Loucy (cell line): ENCODE data around the gene SH3PXD2A.
"Not testable (repeated sequence)": the region's sequence is repeated elsewhere in the genome, so short reads cannot be mapped to it uniquely, and the experiment has no call there.

Source experiments
- H2AFZ ChIP-seq: fragments of 200-600 bp; sonication (generic); 2 replicates; pipeline ENCODE4 v1.6.0; 2016; ENCODE audit warnings: antibody characterized with exemption, mild to moderate bottlenecking, low read length, moderate library complexity
- H3F3A ChIP-seq: fragments of 200-600 bp; 2 replicates; pipeline ENCODE4 v1.6.0; 2016; ENCODE audit warnings: antibody characterized with exemption, low read depth, mild to moderate bottlenecking
- H3K27me3 ChIP-seq: fragments of 200-600 bp; sonication (generic); 2 replicates; pipeline ENCODE4 v1.6.1; 2014; ENCODE audit warnings: low read length, mild to moderate bottlenecking; ENCODE audit not compliant: insufficient read depth, poor library complexity, severe bottlenecking
- H3K36me3 ChIP-seq: fragments of 200-600 bp; sonication (generic); 2 replicates; pipeline ENCODE4 v1.6.1; 2016; ENCODE audit warnings: low read length; ENCODE audit not compliant: insufficient read depth
- H3K4me1 ChIP-seq: fragments of 200-600 bp; sonication (generic); 2 replicates; pipeline ENCODE4 v1.5.1; 2014; ENCODE audit warnings: low read length, mild to moderate bottlenecking; ENCODE audit not compliant: insufficient read depth, poor library complexity, severe bottlenecking
- H3K4me2 ChIP-seq: fragments of 200-600 bp; sonication (generic); 2 replicates; pipeline ENCODE4 v1.6.0; 2014; ENCODE audit warnings: antibody characterized with exemption, low read length, low read depth, mild to moderate bottlenecking; ENCODE audit not compliant: poor library complexity, severe bottlenecking
- H3K4me3 ChIP-seq: fragments of 200-600 bp; sonication (generic); 2 replicates; pipeline ENCODE4 v1.5.1; 2014; ENCODE audit warnings: low read length, mild to moderate bottlenecking, mixed read lengths; ENCODE audit not compliant: poor library complexity, severe bottlenecking
- H3K79me2 ChIP-seq: fragments of 200-600 bp; sonication (generic); 2 replicates; pipeline ENCODE4 v1.6.1; 2014; ENCODE audit warnings: low read length; ENCODE audit not compliant: insufficient read depth
- H3K9ac ChIP-seq: fragments of 200-600 bp; sonication (generic); 2 replicates; pipeline ENCODE4 v1.6.0; 2014; ENCODE audit warnings: mild to moderate bottlenecking, low read depth, low read length, moderate library complexity; ENCODE audit not compliant: poor library complexity, severe bottlenecking
- H3K9me2 ChIP-seq: fragments of 200-600 bp; sonication (generic); replicated peaks from 2 replicates; pipeline ENCODE4 v1.6.1; 2016; ENCODE audit warnings: low read depth, low read length, mixed read lengths
- H3K9me3 ChIP-seq: fragments of 200-600 bp; sonication (generic); 2 replicates; pipeline ENCODE4 v1.6.1; 2014; ENCODE audit warnings: mild to moderate bottlenecking, antibody characterized with exemption, low read length, low read depth; ENCODE audit not compliant: insufficient read depth
- H4K20me1 ChIP-seq: fragments of 200-600 bp; sonication (generic); 2 replicates; pipeline ENCODE4 v1.6.0; 2014; ENCODE audit warnings: antibody characterized with exemption, low read length, mild to moderate bottlenecking; ENCODE audit not compliant: insufficient read depth, poor library complexity, severe bottlenecking
- EZH2phosphoT487 ChIP-seq: fragments of 200-600 bp; IDR thresholded peaks from 2 replicates; pipeline ENCODE4 v1.6.1; 2018; ENCODE audit warnings: antibody characterized with exemption, mild to moderate bottlenecking, moderate library complexity, borderline replicate concordance
- TF ChIP-seq, protein P1 (sequence below): fragments of 200-600 bp; sonication (generic); conservative IDR thresholded peaks from 2 replicates; pipeline ENCODE4 v1.5.1; 2014; ENCODE audit warnings: mild to moderate bottlenecking, antibody characterized with exemption, low read length

SH3PXD2A gene

DNA sequence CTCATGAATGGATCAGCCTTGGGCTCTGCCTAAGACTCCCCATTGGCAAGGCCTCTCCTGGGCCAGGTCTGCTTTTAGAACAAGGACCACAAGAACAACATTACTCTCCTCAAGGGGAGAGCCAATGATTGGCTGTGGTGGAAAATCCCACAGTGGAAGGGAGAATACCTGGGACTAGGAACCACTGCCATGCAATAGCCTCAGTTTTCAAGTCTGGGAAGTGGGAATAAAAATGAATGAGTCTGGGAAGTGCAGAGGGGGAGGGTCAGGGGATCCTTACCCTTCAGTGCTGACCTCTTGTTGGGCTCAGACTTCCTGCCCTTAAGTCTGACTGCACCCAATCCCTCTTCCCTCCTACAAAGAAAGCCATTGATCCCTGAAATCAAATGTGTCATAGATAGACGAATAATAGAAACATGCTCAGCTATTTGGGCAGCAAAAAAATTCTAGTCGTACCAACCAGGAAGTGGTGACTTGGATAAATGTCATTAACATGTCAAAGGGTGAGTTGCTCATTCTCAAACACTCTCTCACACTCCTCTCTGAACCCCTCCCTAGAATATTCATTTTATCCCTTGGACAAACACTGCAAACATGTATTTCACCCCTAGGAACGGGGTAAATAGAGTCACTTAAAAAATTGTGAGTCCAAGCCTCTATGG, 123.6 kb downstream of the SH3PXD2A start:
- H3K4me3 ChIP-seq = no peak overlapping the region
- H4K20me1 ChIP-seq = no peaks in the 10 kb centered on the region

DNA sequence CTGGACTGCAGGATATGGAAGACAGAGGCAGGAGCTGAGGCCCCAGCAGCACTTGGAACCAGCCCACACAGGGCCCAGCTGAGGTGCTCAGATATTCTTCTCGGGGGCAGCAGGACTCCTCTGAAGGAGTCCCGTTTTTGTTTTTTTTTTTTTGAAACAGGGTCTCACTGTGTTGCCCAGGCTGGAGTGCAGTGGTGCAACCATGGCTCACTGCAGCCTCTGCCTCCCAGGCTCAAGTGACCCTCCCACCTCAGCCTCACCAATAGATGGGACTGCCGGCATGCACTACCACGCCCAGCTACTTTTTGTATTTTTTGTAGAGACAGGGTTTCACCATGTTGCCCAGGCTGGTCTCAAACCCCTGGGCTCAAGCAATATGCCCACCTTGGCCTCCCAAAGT, 124.3 kb downstream of the SH3PXD2A start:
- H3K4me2 ChIP-seq, H3K4me3 ChIP-seq, H4K20me1 ChIP-seq, H3K79me2 ChIP-seq, H3K9me3 ChIP-seq, H3K36me3 ChIP-seq, H3K27me3 ChIP-seq, H3K9me2 ChIP-seq, H3K9ac ChIP-seq, H3F3A ChIP-seq, H2AFZ ChIP-seq, H3K4me1 ChIP-seq: not testable (repeated sequence)

More for the DNA sequence above, 123.6 kb downstream of the SH3PXD2A start:
- Histone ChIP-seq H3K27me3 (no peaks in the 10 kb centered on the region), H3K9me2 (no peaks in the 10 kb centered on the region), H3K79me2 (no peaks in the 10 kb centered on the region), H2AFZ (no peak overlapping the region), H3K4me2 (no peak overlapping the region), H3K4me1 (peaks cover 6% of the 10 kb centered on the region), H3K9ac (no peak overlapping the region), H3K9me3 (no peaks in the 10 kb centered on the region), H3F3A (no peaks in the 10 kb centered on the region), H3K36me3 (peaks cover 4% of the 10 kb centered on the region; the same call in 1 of the 2 replicates)
- no peak for TF ChIP-seq EZH2phosphoT487
- TF ChIP-seq, protein P1, sequence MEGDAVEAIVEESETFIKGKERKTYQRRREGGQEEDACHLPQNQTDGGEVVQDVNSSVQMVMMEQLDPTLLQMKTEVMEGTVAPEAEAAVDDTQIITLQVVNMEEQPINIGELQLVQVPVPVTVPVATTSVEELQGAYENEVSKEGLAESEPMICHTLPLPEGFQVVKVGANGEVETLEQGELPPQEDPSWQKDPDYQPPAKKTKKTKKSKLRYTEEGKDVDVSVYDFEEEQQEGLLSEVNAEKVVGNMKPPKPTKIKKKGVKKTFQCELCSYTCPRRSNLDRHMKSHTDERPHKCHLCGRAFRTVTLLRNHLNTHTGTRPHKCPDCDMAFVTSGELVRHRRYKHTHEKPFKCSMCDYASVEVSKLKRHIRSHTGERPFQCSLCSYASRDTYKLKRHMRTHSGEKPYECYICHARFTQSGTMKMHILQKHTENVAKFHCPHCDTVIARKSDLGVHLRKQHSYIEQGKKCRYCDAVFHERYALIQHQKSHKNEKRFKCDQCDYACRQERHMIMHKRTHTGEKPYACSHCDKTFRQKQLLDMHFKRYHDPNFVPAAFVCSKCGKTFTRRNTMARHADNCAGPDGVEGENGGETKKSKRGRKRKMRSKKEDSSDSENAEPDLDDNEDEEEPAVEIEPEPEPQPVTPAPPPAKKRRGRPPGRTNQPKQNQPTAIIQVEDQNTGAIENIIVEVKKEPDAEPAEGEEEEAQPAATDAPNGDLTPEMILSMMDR = no peak

DNA sequence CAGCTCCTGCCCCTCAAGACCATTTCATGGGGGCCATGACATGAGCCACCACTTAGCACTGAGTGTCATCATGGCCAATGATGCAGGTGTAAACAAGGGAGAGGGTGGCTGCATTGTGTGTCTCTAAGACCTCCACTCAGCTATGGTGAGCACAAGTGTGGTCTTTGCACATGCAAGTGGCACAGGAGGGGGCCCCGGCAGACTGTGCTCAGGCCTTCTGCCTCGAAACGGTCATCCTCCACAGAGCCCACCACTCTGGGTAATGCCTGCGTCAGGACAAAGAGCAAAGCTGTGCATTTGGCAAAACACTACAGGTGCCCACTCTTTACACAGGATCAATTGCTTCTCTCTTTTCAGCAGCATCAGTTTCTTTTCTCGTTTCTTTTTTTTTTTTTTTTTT, 125.5 kb downstream of the SH3PXD2A start:
- Histone ChIP-seq H3K4me3 (no peak overlapping the region), H3K4me1 (peaks cover 6% of the 10 kb centered on the region), H3F3A (no peaks in the 10 kb centered on the region), H3K9me3 (no peaks in the 10 kb centered on the region), H3K79me2 (no peaks in the 10 kb centered on the region), H3K9ac (no peak overlapping the region), H4K20me1 (no peaks in the 10 kb centered on the region), H2AFZ (no peak overlapping the region), H3K27me3 (no peaks in the 10 kb centered on the region), H3K36me3 (peaks cover 1% of the 10 kb centered on the region; the same call in 1 of the 2 replicates), H3K4me2 (no peak overlapping the region), H3K9me2 (no peaks in the 10 kb centered on the region)
- no peak for TF ChIP-seq EZH2phosphoT487
- TF ChIP-seq, protein P1 = no peak

DNA sequence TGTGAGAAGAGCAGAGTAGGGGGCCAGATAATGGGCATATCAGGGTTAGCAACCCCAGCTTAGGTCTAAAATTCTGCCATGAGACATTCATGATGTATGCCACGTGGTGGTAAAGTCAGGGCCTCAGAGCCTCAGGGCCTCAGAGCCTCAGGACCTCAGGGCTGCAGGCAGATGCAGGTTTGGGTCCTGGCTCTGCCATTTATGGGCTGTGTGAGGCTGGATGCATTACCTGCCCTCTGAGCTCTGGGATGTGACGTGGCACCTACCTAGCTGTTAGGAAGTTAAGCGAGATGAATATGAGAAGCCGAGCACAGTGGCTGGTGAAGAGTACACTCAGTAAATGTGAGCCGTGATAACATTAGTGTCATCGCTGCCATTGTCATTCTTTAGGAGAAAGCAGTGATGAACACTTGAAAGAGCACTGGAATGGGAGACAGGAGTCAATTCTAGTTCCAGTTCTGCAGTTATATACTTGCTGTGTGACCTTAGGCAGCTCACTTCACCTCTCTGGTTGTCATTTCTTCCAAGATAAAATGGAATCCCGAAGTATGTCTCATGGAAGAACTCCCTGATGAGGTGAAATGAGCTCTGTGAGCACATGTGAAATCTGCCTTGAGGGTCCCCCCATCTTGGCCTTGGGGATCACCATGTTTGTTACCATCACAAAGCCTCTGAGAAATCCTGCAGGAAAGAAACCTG, 127.2 kb downstream of the SH3PXD2A start:
- H3K4me2 ChIP-seq = no peak overlapping the region

More for the DNA sequence above, 127.2 kb downstream of the SH3PXD2A start:
- no peaks in the 10 kb centered on the region for H3K27me3 ChIP-seq
- H4K20me1 ChIP-seq = no peaks in the 10 kb centered on the region
- H3F3A ChIP-seq = no peaks in the 10 kb centered on the region
- H3K36me3 ChIP-seq = peaks cover 9% of the 10 kb centered on the region; the same call in 1 of the 2 replicates
- H3K4me1 ChIP-seq = peaks cover 3% of the 10 kb centered on the region
- no peak overlapping the region for H2AFZ ChIP-seq
- H3K4me3 ChIP-seq = no peak overlapping the region
- H3K79me2 ChIP-seq = no peaks in the 10 kb centered on the region
- no peak overlapping the region for H3K9ac ChIP-seq
- H3K9me3 ChIP-seq = no peaks in the 10 kb centered on the region
- TF ChIP-seq EZH2phosphoT487 = no peak
- TF ChIP-seq, protein P1 = no peak
- no peaks in the 10 kb centered on the region for H3K9me2 ChIP-seq
